OCI-LY1 (cell line): Measurements from ENCODE around the gene ZBTB38.

Experiments used
- CTCF ChIP-seq: fragments of 200-600 bp; sonication (generic), shearing (Covaris generic); IDR thresholded peaks from 2 replicates; pipeline ENCODE4 v1.5.1; 2017; ENCODE audit warnings: mild to moderate bottlenecking, antibody characterized with exemption, low read length, moderate library complexity, mixed read lengths
- EZH2 ChIP-seq: fragments of 200-600 bp; sonication (generic), shearing (Covaris generic); IDR thresholded peaks from 2 replicates; pipeline ENCODE4 v1.8.0; 2017; ENCODE audit warnings: borderline replicate concordance, mixed run types, mild to moderate bottlenecking, antibody characterized with exemption, low read length, moderate library complexity, mixed read lengths

- TF ChIP-seq CTCF = no peak
- TF ChIP-seq EZH2 = no peak
These were observed 33.5 kb downstream of the ZBTB38 start for GRCh38 chr3:141401573-141402475.
